HS-5 (cell line): ENCODE measurements around the gene WDR49.
"Not testable (repeated sequence)": the region's sequence is repeated elsewhere in the genome, so short reads cannot be mapped to it uniquely, and the experiment has no call there.

Source experiments
- DNase-seq: peaks from one replicate; pipeline ENCODE4 v3.0.0-alpha.2; 2012; ENCODE audit warnings: low read depth

WDR49 gene

GRCh38 chr3:167614196-167614595 is 39.5 kb downstream of the WDR49 start:
- DNase-seq = not testable (repeated sequence)

- DNase-seq = no peak
Observed at GRCh38 chr3:167611718-167612117, 42.0 kb downstream of the WDR49 start.

- no peak for DNase-seq
Observed at GRCh38 chr3:167609156-167609555, 44.6 kb downstream of the WDR49 start.

GRCh38 chr3:167606836-167607235 is 46.9 kb downstream of the WDR49 start:
- DNase-seq = no peak

GRCh38 chr3:167605871-167606270 is 47.9 kb downstream of the WDR49 start:
- DNase-seq = no peak

GRCh38 chr3:167602041-167602440 is 51.7 kb downstream of the WDR49 start:
- DNase-seq = no peak

GRCh38 chr3:167587651-167588050 is 66.1 kb downstream of the WDR49 start:
- DNase-seq = no peak

GRCh38 chr3:167575000-167575600 is 78.6 kb downstream of the WDR49 start:
- no peak for DNase-seq

- no peak for DNase-seq
Observed at GRCh38 chr3:167572991-167573390, 80.8 kb downstream of the WDR49 start.

- no peak for DNase-seq
Observed at GRCh38 chr3:167568634-167569033, 85.1 kb downstream of the WDR49 start.

- DNase-seq = no peak
Observed at GRCh38 chr3:167565489-167565888, 88.3 kb downstream of the WDR49 start.

- DNase-seq = no peak
Observed at GRCh38 chr3:167564612-167565011, 89.1 kb downstream of the WDR49 start.

GRCh38 chr3:167559924-167560323 is 93.8 kb downstream of the WDR49 start:
- no peak for DNase-seq

GRCh38 chr3:167554898-167555297 is 98.8 kb downstream of the WDR49 start:
- DNase-seq = no peak

GRCh38 chr3:167538081-167538480 is 115.7 kb downstream of the WDR49 start:
- no peak for DNase-seq

- DNase-seq = no peak
Observed at GRCh38 chr3:167521006-167521355, 132.8 kb downstream of the WDR49 start.

- DNase-seq = no peak
Observed at GRCh38 chr3:167520266-167521005, 133.3 kb downstream of the WDR49 start.

GRCh38 chr3:167507954-167508353 is 145.8 kb downstream of the WDR49 start:
- DNase-seq = no peak

GRCh38 chr3:167502401-167502800 is 151.3 kb downstream of the WDR49 start:
- no peak for DNase-seq

GRCh38 chr3:167501941-167502340 is 151.8 kb downstream of the WDR49 start:
- DNase-seq = no peak

- no peak for DNase-seq
Observed at GRCh38 chr3:167497903-167498302, 155.8 kb downstream of the WDR49 start.

- DNase-seq = no peak
Observed at GRCh38 chr3:167493244-167493643, 160.5 kb downstream of the WDR49 start.

- no peak for DNase-seq
Observed at GRCh38 chr3:167491621-167492020, 162.1 kb downstream of the WDR49 start.

- no peak for DNase-seq
Observed at GRCh38 chr3:167489571-167489970, 164.2 kb downstream of the WDR49 start.
